H1 (cell line): ENCODE measurements around the gene CIAO2B. TPM values are rescaled to one million over a fixed set of nuclear protein-coding genes. Genes with fewer than 3 reads are reported as not detected.

ENCODE experiments used
- ASH2L ChIP-seq: fragments of 200-600, 300-600 bp; sonication (generic); IDR thresholded peaks from one replicate; pipeline ENCODE4 v1.7.1; 2017; ENCODE audit warnings: low read length
- BRCA1 ChIP-seq: IDR thresholded peaks from 2 replicates; pipeline ENCODE4 v1.6.1; 2012; ENCODE audit warnings: low read depth, low read length, improper control_type of control experiment
- CBX5 ChIP-seq: fragments of 300-800, 300-1000 bp; sonication (generic); IDR thresholded peaks from 2 replicates; pipeline ENCODE4 v1.7.1; 2016; ENCODE audit warnings: antibody characterized with exemption, low read length, low read depth
- CBX8 ChIP-seq: fragments of 300-800, 300-1000 bp; sonication (generic); IDR thresholded peaks from 2 replicates; pipeline ENCODE4 v1.7.1; 2016; ENCODE audit warnings: low read depth, low read length, borderline replicate concordance
- CREB1 ChIP-seq: IDR thresholded peaks from 2 replicates; pipeline ENCODE4 v1.6.1; 2012; ENCODE audit warnings: inconsistent platforms
- EGR1 ChIP-seq: IDR thresholded peaks from 2 replicates; pipeline ENCODE4 v1.6.1; 2011; ENCODE audit warnings: low read depth, low read length, borderline replicate concordance
- HDAC2 ChIP-seq, 2 experiments: fragments of 300-600 bp in 1 of 2; sonication (generic) in 1 of 2; IDR thresholded peaks; 2 replicates each; pipeline ENCODE4 v1.6.1; 2011 to 2012; ENCODE audit warnings: low read depth in 2 of 2, low read length in 2 of 2, mild to moderate bottlenecking in 2 of 2, moderate library complexity in 2 of 2, borderline replicate concordance in 1 of 2, inconsistent platforms in 1 of 2
- HDAC6 ChIP-seq: IDR thresholded peaks from one replicate; pipeline ENCODE4 v1.7.1; 2012; ENCODE audit warnings: low read depth, mild to moderate bottlenecking, inconsistent platforms, low read length, moderate library complexity
- JUND ChIP-seq: IDR thresholded peaks from 2 replicates; pipeline ENCODE4 v1.6.1; 2011; ENCODE audit warnings: mild to moderate bottlenecking, improper control_type of control experiment, low read length
- KDM5A ChIP-seq: fragments of 200-600 bp; IDR thresholded peaks from 2 replicates; pipeline ENCODE4 v1.7.1; 2012; ENCODE audit warnings: mild to moderate bottlenecking, low read length, inconsistent platforms, mixed read lengths
- NANOG ChIP-seq: IDR thresholded peaks from 2 replicates; pipeline ENCODE4 v1.6.1; 2011; ENCODE audit warnings: low read length, low read depth, mild to moderate bottlenecking, inconsistent platforms; ENCODE audit not compliant: insufficient read depth, poor library complexity, severe bottlenecking
- NRF1 ChIP-seq: IDR thresholded peaks from 2 replicates; pipeline ENCODE4 v1.6.1; 2011; ENCODE audit warnings: mild to moderate bottlenecking, low read depth, low read length, improper control_type of control experiment
- RAD21 ChIP-seq, 2 experiments: IDR thresholded peaks in 1 of 2; conservative IDR thresholded peaks in 1 of 2; 2 replicates each; pipeline ENCODE4 v1.6.1; 2011; ENCODE audit warnings: low read depth in 2 of 2, low read length in 2 of 2, improper control_type of control experiment in 1 of 2, inconsistent platforms in 1 of 2, mild to moderate bottlenecking in 1 of 2, moderate library complexity in 1 of 2
- RNF2 ChIP-seq: fragments of 200-900, 300-1000 bp; sonication (generic); IDR thresholded peaks from 2 replicates; pipeline ENCODE4 v1.7.1; 2016; ENCODE audit warnings: borderline replicate concordance, low read depth, mild to moderate bottlenecking, antibody characterized with exemption, low read length; ENCODE audit not compliant: poor library complexity, severe bottlenecking; ENCODE audit errors: missing control alignments
- SAP30 ChIP-seq: fragments of 300-600 bp; sonication (generic); IDR thresholded peaks from 2 replicates; pipeline ENCODE4 v1.7.1; 2012; ENCODE audit warnings: low read length, moderate library complexity, mild to moderate bottlenecking, inconsistent platforms; ENCODE audit not compliant: insufficient read depth, insufficient replicate concordance
- SP1 ChIP-seq: IDR thresholded peaks from 2 replicates; pipeline ENCODE4 v1.6.1; 2011; ENCODE audit warnings: low read depth, low read length
- SP4 ChIP-seq: IDR thresholded peaks from 2 replicates; pipeline ENCODE4 v1.6.1; 2012; ENCODE audit warnings: low read length, inconsistent platforms
- SUZ12 ChIP-seq: fragments of 200-600 bp; sonication (generic); IDR thresholded peaks from 2 replicates; pipeline ENCODE4 v1.6.1; 2012; ENCODE audit warnings: mild to moderate bottlenecking, inconsistent platforms, low read length, moderate library complexity, mixed read lengths
- TAF1 ChIP-seq: IDR thresholded peaks from 2 replicates; pipeline ENCODE4 v1.6.1; 2011; ENCODE audit warnings: mild to moderate bottlenecking, low read depth, low read length
- ZNF274 ChIP-seq: IDR thresholded peaks from 2 replicates; pipeline ENCODE4 v1.7.0; 2012; ENCODE audit warnings: low read length, borderline replicate concordance; ENCODE audit errors: extremely low read depth
- polyA plus RNA-seq, 7 experiments: library from polyadenylated mRNA; depleted of rRNA in 3 of 7; stranded (reverse) in 5 of 7; unstranded in 2 of 7; fragments of >200 nt in 5 of 7; fragments of 200-250 nt in 2 of 7; gene quantifications; 1 replicate in 5 of 7; 2 replicates in 1 of 7; 4 replicates in 1 of 7; pipeline versions ENCODE4 v1.2.1 to v1.2.3, GENCODE V29; 2011 to 2013; ENCODE audit warnings: missing spikeins in 2 of 7, mixed read lengths in 2 of 7
- total RNA-seq: library from RNA; stranded (reverse); fragmentation: NEBNext Ultra II Directional; extraction: Animal tissue kit (Norgen Biotek cat#: 25700); gene quantifications from 2 replicates; pipeline ENCODE4 v1.2.1, GENCODE V29; 2021
- TF ChIP-seq, protein P1 (sequence below): IDR thresholded peaks from 2 replicates; pipeline ENCODE4 v1.6.1; 2012; ENCODE audit warnings: low read length, inconsistent platforms

Gene CIAO2B
- total and polyA plus RNA-seq, 2 of the 8 experiments (the other 6 are each of a cell fraction or from before 2014, with no cell fraction given) = 65.6 to 248 TPM

GRCh38 chr16:66934138-66934838 lies at the start of gene CIAO2B (continued):
- TF ChIP-seq ASH2L (peak; percentile 82), BRCA1 (no peak), KDM5A (no peak), ZNF274 (no peak), JUND (no peak), HDAC6 (no peak), NANOG (no peak), RAD21 (IDR thresholded peaks at IDR 0.05 in 1 of 2, conservative IDR thresholded peaks at IDR 0.05 in 1 of 2; ENCODE audit: low read depth in 2 of 2, low read length in 2 of 2) (no peak), HDAC2 (IDR thresholded peaks at IDR 0.05; ENCODE audit: borderline replicate concordance in 1 of 2, low read depth in 2 of 2, low read length in 2 of 2) (0 out of 4 replicates have a peak, but pooled peaks of 1 of the 2 experiments have one; percentile 30), CBX5 (no peak), CREB1 (peak; percentile 57; the same call in 1 of the 2 replicates), SUZ12 (no peak), SP4 (0 out of 2 replicates have a peak, but pooled peaks have one; percentile 47), EGR1 (0 out of 2 replicates have a peak, but pooled peaks have one; percentile 10), CBX8 (no peak), TAF1 (peak; percentile 54; the same call in 1 of the 2 replicates), RNF2 (no peak), SP1 (0 out of 2 replicates have a peak, but pooled peaks have one; percentile 19), SAP30 (no peak), NRF1 (no peak)
- TF ChIP-seq, protein P1, sequence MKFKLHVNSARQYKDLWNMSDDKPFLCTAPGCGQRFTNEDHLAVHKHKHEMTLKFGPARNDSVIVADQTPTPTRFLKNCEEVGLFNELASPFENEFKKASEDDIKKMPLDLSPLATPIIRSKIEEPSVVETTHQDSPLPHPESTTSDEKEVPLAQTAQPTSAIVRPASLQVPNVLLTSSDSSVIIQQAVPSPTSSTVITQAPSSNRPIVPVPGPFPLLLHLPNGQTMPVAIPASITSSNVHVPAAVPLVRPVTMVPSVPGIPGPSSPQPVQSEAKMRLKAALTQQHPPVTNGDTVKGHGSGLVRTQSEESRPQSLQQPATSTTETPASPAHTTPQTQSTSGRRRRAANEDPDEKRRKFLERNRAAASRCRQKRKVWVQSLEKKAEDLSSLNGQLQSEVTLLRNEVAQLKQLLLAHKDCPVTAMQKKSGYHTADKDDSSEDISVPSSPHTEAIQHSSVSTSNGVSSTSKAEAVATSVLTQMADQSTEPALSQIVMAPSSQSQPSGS = no peak
